Kidney capillary endothelial cell (primary cell): Measurements from ENCODE around the gene SELE.

Source experiments
- DNase-seq: peaks from one replicate; pipeline ENCODE4 v3.0.0-alpha.2; 2018; ENCODE audit warnings: low spot score

The SELE gene

GRCh38 chr1:169733924-169734323, at the start of gene SELE:
Gene SELE, minus strand, starts transcription at chr1:169734079. Its CDS starts 467 bp downstream, at chr1:169733612.
- DNase-seq: peak; percentile 7

DNA sequence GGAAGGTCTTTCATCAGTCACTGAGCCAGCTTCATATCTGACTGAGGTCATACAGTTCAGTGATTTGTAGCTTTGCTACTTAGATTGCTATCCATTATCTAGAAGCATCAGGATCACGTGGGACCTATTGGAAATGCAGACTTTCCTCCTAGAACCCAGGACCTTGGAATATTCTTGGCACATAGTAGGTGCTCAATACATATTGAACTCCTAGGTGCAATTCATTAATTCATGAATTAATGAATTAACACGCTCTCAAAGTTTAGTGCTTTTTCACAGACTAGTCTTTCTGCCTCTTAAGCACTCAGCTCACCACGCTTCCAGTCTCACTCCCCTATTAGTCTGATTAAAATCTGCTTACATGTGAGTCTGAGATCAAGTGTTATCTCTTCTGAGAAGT, 48.7 kb upstream of the SELE start:
- no peak for DNase-seq

DNA sequence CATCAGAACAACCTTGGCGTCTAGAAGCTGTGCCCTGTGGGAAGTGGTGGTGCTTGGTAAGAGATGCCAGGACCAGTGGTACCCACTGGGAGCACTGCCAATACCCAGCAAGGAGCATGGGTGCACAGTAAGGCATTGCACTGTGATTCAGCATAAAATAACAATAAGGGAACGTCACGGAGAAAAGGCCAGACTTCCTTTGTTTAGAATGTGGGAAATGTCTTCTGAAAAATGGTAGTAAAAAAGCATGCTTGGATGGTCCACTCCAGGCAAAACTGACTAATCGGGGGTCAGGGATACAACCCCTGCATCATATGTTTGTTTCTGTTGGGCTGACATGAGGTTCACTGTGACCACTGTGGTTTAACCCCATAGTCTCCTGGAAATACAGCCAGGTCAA, 46.1 kb upstream of the SELE start:
- peak; percentile 20 for DNase-seq

GRCh38 chr1:169779150-169779549, 45.3 kb upstream of the SELE start:
- DNase-seq: no peak

DNA sequence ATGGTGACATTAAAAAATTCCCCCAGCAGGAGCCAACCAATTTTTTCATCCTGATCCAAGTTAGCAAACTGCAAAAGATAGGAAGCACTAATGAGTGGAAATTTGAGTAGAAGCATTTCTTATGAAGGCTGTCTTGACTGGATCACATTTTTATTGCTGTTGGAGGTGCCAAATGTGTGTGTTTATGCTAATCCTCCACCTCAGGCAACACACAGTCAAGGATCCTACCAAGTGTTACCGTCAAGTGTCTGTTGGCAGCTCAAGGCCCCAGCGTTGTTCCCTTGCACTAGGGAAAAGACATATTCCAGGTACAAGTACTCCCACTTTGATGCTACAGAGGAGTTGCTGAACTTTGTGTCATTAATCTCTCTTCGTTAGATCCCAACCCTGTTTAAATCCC, 42.6 kb upstream of the SELE start:
- no peak for DNase-seq

GRCh38 chr1:169768161-169768560, 34.3 kb upstream of the SELE start:
- DNase-seq: no peak

- DNase-seq: no peak
Observed at GRCh38 chr1:169765580-169766331, 31.9 kb upstream of the SELE start.

GRCh38 chr1:169764919-169765318, 31.0 kb upstream of the SELE start:
- no peak for DNase-seq

- no peak for DNase-seq
Observed at GRCh38 chr1:169762699-169763098, 28.8 kb upstream of the SELE start.

GRCh38 chr1:169759038-169759437, 25.2 kb upstream of the SELE start:
- no peak for DNase-seq

DNA sequence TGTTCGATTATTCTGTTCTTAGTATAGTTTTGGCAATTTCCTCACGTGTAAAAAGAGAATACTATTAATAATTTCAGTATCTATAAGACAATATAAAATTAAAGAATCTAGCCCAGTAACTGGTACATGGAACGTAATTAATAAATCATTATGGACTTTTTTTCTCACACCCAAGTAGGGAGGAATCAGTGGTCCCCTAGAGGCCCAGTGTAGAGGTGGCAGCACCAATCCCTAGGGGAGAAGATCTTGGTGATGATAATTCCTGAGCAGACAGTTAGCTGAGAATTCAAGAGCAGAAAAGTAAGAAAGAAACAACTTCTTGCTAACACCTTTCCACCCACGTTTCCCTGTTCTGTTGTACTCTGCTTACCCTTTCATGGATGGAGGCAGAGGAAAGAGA, 19.7 kb upstream of the SELE start:
- DNase-seq: no peak

DNA sequence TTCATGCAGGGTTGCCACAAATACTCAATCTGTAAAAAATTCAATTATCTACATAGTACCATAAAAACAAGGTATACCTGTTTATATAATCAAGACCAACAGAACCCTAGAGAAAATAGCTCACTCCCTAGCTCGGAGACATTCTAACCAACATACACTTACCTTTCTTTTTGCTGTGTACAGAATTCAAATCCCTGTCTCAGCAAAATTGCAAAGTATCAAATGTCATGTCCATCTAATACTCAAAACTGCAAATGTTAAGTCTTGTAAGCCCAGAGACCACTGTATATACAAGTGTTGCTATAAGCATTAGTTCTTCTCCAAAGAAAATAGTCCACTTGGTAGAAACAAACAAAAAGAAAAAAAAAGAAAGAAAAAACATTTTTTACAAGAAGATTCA, 16.2 kb upstream of the SELE start:
- no peak for DNase-seq

DNA sequence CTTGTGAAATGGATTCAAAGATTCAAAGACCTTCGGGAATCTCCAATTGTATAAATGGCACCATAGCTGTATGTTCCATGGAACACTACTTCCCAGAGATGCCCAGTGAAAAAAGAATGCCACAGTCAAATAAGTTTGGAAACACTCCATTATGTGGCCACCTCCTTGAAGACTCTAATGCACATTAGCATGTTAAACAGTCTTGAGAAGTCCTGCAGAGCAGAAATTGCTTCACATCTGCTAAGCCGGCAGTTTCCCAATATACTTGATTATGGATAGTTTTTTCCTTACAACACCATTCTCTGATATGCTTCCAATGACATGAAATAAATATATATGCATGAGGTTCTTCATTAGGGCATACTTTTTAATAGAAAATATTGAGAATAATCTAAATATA, 12.7 kb upstream of the SELE start:
- DNase-seq: no peak

GRCh38 chr1:169745015-169745861, 11.4 kb upstream of the SELE start:
- no peak for DNase-seq

- no peak for DNase-seq
Observed at GRCh38 chr1:169741666-169742394, 8.0 kb upstream of the SELE start.

- DNase-seq: no peak
Observed at GRCh38 chr1:169739980-169740379, 6.1 kb upstream of the SELE start.

- DNase-seq: no peak
Observed at GRCh38 chr1:169731446-169731845, 2.4 kb downstream of the SELE start.

- no peak for DNase-seq
Observed at GRCh38 chr1:169729991-169730390, 3.9 kb downstream of the SELE start.

DNA sequence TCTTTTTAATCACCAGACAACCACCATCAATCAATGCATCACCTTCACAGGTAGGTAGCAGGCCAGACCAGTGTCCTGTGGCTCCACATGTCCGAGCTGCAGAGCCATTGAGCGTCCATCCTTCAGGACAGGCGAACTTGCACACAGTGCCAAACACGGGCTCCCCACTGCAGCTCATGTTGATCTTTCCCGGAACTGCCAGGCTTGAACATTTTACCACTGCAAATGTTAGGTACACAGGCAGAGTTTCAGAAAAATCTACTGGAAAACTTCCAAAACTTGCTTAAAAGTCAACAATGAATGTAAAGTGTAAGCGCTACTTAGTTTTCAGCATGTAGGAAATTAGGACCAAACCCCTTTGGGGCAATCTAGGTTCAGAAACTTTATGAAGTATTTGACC, 6.6 kb downstream of the SELE start:
- DNase-seq: no peak

GRCh38 chr1:169726851-169727250, 7.0 kb downstream of the SELE start:
- no peak for DNase-seq

DNA sequence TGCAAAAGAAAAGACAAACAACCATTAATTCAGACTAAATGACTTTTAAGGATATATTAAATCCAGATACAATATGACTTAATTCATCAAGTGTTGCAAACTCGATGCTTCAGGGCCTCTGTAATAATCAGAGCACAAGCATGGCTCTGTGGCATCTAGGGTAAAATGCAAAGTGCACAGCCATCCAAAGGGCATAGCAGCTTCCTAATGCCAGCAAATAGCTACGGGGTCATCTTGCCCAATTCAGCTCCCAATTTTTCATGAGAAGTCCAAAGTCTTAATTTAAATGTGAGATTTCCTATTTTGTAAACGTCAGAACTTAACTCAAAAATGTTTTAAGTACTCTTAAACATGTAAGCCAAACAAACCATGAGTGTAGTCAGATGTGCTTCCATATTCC, 7.9 kb downstream of the SELE start:
- DNase-seq: no peak

- DNase-seq: no peak
Observed at GRCh38 chr1:169724168-169724567, 9.7 kb downstream of the SELE start.

GRCh38 chr1:169723763-169724162, 10.1 kb downstream of the SELE start:
- no peak for DNase-seq
